Gastroesophageal sphincter (tissue), 2 donors: Measurements from ENCODE around the gene ARPIN.

Experiments
- POLR2A ChIP-seq, 2 donors: fragments of 450-650 bp; IDR thresholded peaks; one replicate each; pipeline ENCODE4 v1.6.1; 2017; ENCODE audit warnings: antibody characterized with exemption in 2 of 2, mild to moderate bottlenecking in 2 of 2, moderate library complexity in 1 of 2
- POLR2AphosphoS5 ChIP-seq: sonication (generic); formaldehyde crosslinking; IDR thresholded peaks from one replicate; pipeline ENCODE4 v1.6.1; 2017; ENCODE audit warnings: antibody characterized with exemption

- TF ChIP-seq POLR2A (IDR thresholded peaks at IDR 0.05) = no peak
- TF ChIP-seq POLR2AphosphoS5 = no peak
Measured at GRCh38 chr15:89926158-89926557, 13.4 kb upstream of the ARPIN start.
